ENCODE measurements around the gene RGS9BP. TPM values are rescaled to one million over a fixed set of nuclear protein-coding genes. Genes with fewer than 3 reads are reported as not detected.

RGS9BP gene
- total RNA-seq, 1 experiment from 2014 or later, result 0.13 TPM

DNA sequence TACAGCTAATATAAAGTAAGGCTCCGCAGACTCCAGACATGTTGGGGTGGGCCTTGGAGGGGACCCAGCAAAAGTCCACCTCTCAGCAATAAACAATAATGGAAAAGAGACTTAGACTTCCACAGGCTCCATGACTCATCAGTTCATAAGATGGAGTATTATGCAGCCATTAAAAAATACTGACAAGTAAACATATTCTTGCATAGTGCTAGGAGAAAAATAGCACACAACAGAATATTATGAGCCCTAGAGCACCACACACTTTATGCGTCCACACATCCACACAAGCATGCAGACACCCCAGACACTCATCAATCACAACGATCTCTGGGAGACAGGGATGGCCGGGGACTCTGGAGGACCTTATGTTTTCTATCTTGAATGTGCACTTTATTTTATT is 48.7 kb upstream of the RGS9BP start:
- no peak overlapping the region for H3K4ac ChIP-seq (ENCODE audit: low read depth, low read length)
- no peaks in the 10 kb centered on the region for H3K27me3 ChIP-seq (ENCODE audit: insufficient read depth, low read length)
- H2BK120ac ChIP-seq (ENCODE audit: low read depth, low read length, poor library complexity, severe bottlenecking), result no peak overlapping the region
- TF ChIP-seq, protein P1, sequence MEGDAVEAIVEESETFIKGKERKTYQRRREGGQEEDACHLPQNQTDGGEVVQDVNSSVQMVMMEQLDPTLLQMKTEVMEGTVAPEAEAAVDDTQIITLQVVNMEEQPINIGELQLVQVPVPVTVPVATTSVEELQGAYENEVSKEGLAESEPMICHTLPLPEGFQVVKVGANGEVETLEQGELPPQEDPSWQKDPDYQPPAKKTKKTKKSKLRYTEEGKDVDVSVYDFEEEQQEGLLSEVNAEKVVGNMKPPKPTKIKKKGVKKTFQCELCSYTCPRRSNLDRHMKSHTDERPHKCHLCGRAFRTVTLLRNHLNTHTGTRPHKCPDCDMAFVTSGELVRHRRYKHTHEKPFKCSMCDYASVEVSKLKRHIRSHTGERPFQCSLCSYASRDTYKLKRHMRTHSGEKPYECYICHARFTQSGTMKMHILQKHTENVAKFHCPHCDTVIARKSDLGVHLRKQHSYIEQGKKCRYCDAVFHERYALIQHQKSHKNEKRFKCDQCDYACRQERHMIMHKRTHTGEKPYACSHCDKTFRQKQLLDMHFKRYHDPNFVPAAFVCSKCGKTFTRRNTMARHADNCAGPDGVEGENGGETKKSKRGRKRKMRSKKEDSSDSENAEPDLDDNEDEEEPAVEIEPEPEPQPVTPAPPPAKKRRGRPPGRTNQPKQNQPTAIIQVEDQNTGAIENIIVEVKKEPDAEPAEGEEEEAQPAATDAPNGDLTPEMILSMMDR (conservative IDR thresholded peaks at IDR 0.05), result no peak
- H3K14ac ChIP-seq (ENCODE audit: insufficient read depth, low read length), result no peak overlapping the region
- Mint-ChIP-seq H3K27ac (no peak overlapping the region; a peak in 1 of 7 replicates), H3K9me3 (no peaks in the 10 kb centered on the region), H3K36me3 (ENCODE audit: insufficient read depth in 1 of 3, low read depth in 3 of 3) (peaks cover 11 to 60% (median 45%) of the 10 kb centered on the region in 3 experiments; a peak in 6 of 7 replicates), H3K27me3 (ENCODE audit: low read depth) (no peaks in the 10 kb centered on the region; the same call in none of the 2 replicates), H3K4me1 (no peaks in the 10 kb centered on the region), H3K4me3 (no peak overlapping the region)
- no peak overlapping the region for H2BK20ac ChIP-seq (ENCODE audit: low read depth, low read length, poor library complexity, severe bottlenecking)
- no peak overlapping the region for H2AK5ac ChIP-seq (ENCODE audit: insufficient read length, low read length)
- H3K23ac ChIP-seq (ENCODE audit: insufficient read length, low read depth, low read length), result no peak overlapping the region
- no peaks in the 10 kb centered on the region for H3K4me1 ChIP-seq (ENCODE audit: insufficient read depth, low read length)
- no peak overlapping the region for H3K18ac ChIP-seq (ENCODE audit: insufficient read length, low read depth, low read length)
- H4K5ac ChIP-seq (ENCODE audit: insufficient read length, low read depth, low read length), result no peak overlapping the region
- no peak overlapping the region for H3T11ph ChIP-seq (ENCODE audit: low read length)
- no CpG with 5 or more reads among the region's 4 CpGs for WGBS (ENCODE audit: extremely low coverage, insufficient read length, low lambda C conversion rate)
- no peaks in the 10 kb centered on the region for H3K9me3 ChIP-seq (ENCODE audit: control insufficient read depth, low read depth, low read length)
- no peaks in the 10 kb centered on the region for H3K23me2 ChIP-seq (ENCODE audit: insufficient read length, low read depth, low read length, poor library complexity, severe bottlenecking)
- H3K27ac ChIP-seq (ENCODE audit: insufficient read length, low read depth, low read length), result no peak overlapping the region
- H2AFZ ChIP-seq (ENCODE audit: low read length), result no peak overlapping the region
- no peaks in the 10 kb centered on the region for H3K79me1 ChIP-seq (ENCODE audit: insufficient read depth, low read depth, low read length, poor library complexity, severe bottlenecking)
- no peak overlapping the region for H3K9ac ChIP-seq (ENCODE audit: extremely low read depth, insufficient read length, low read length)
- H2BK5ac ChIP-seq (ENCODE audit: insufficient read length, low read length), result no peak overlapping the region
- no peak overlapping the region for H2BK15ac ChIP-seq (ENCODE audit: low read depth, low read length)
- no peak overlapping the region for H3K4me2 ChIP-seq (ENCODE audit: insufficient read depth, insufficient read length, low read length)
- no peak overlapping the region for H2BK12ac ChIP-seq (ENCODE audit: insufficient read length, low read depth, low read length)
- H4K20me1 ChIP-seq (ENCODE audit: control insufficient read depth, insufficient read depth, insufficient read length), result no peaks in the 10 kb centered on the region
- H4K91ac ChIP-seq (ENCODE audit: insufficient read length, low read depth, low read length), result no peak overlapping the region
- H3K79me2 ChIP-seq (ENCODE audit: insufficient read depth, low read length), result no peaks in the 10 kb centered on the region
- H3K56ac ChIP-seq (ENCODE audit: insufficient read length, low read depth, low read length), result no peak overlapping the region
- DNase-seq, result no peak
- no peak overlapping the region for H4K8ac ChIP-seq (replicated peaks; ENCODE audit: insufficient read length, low read depth, low read length)

Data from H9 (cell line).